HEK293 (cell line): Measurements from ENCODE around the gene AP1B1.

Experiments
- CTCF ChIA-PET: fragments of 350-600 bp; formaldehyde crosslinking; extraction: SDS; loops from one replicate; lab custom pipeline; 2021; ENCODE audit warnings: antibody characterized with exemption; lab: Yijun Ruan, JAX
- POLR2A ChIA-PET: fragments of 300-600 bp; formaldehyde crosslinking; extraction: SDS; loops from one replicate; lab custom pipeline; 2020; ENCODE audit warnings: antibody characterized with exemption, inconsistent platforms; lab: Yijun Ruan, JAX
- H3K27ac ChIP-seq: fragments of 200-500 bp; sonication (Bioruptor generic); 2 replicates; pipeline ENCODE4 v1.5.1; 2014; ENCODE audit warnings: low read depth, low read length, control low read depth, inconsistent platforms; ENCODE audit errors: extremely low read depth
- H3K36me3 ChIP-seq, 2 experiments: fragments of 200-500 bp in 1 of 2; sonication (Bioruptor generic) in 1 of 2; 1 replicate in 1 of 2; 2 replicates in 1 of 2; pipeline ENCODE4 v1.5.1; 2014 to 2017; ENCODE audit warnings: inconsistent platforms in 2 of 2, low read length in 2 of 2; ENCODE audit not compliant: control insufficient read depth in 2 of 2, insufficient read depth in 1 of 2
- H3K4me1 ChIP-seq: fragments of 200-500 bp; sonication (Bioruptor generic); 2 replicates; pipeline ENCODE4 v1.5.1; 2014; ENCODE audit warnings: mild to moderate bottlenecking, low read length, inconsistent platforms; ENCODE audit not compliant: control insufficient read depth, insufficient read depth
- H3K4me3 ChIP-seq: 2 replicates; pipeline ENCODE4 v1.5.1; 2011; ENCODE audit warnings: low read depth, mild to moderate bottlenecking, control low read depth, low read length, moderate library complexity
- H3K9me3 ChIP-seq: fragments of 200-500 bp; sonication (Bioruptor generic); 2 replicates; pipeline ENCODE4 v1.5.1; 2014; ENCODE audit warnings: low read depth, low read length, inconsistent platforms; ENCODE audit not compliant: control insufficient read depth, insufficient read depth
- FEZF1 ChIP-seq: fragments of 450-650 bp; formaldehyde crosslinking; IDR thresholded peaks from 2 replicates; pipeline ENCODE4 v1.5.1; 2016; ENCODE audit warnings: missing biosample characterization, missing genetic modification characterization
- GLI4 ChIP-seq: fragments of 450-650 bp; formaldehyde crosslinking; IDR thresholded peaks from 2 replicates; pipeline ENCODE4 v1.5.1; 2016; ENCODE audit warnings: missing biosample characterization, missing genetic modification characterization
- GLIS1 ChIP-seq: fragments of 450-650 bp; formaldehyde crosslinking; IDR thresholded peaks from 2 replicates; pipeline ENCODE4 v1.5.1; 2016; ENCODE audit warnings: missing biosample characterization, missing genetic modification characterization
- HIC1 ChIP-seq: fragments of 450-650 bp; formaldehyde crosslinking; IDR thresholded peaks from 2 replicates; pipeline ENCODE4 v1.5.1; 2016; ENCODE audit warnings: missing biosample characterization, missing genetic modification characterization
- SP3 ChIP-seq: fragments of 450-650 bp; formaldehyde crosslinking; IDR thresholded peaks from 2 replicates; pipeline ENCODE4 v1.5.1; 2016; ENCODE audit warnings: missing biosample characterization, missing genetic modification characterization
- TCF7L2 ChIP-seq: IDR thresholded peaks from 2 replicates; pipeline ENCODE4 v1.6.1; 2011; ENCODE audit warnings: low read depth, mild to moderate bottlenecking, inconsistent platforms, low read length, moderate library complexity, borderline replicate concordance
- ZBTB8A ChIP-seq: fragments of 450-650 bp; formaldehyde crosslinking; IDR thresholded peaks from 2 replicates; pipeline ENCODE4 v1.5.1; 2016; ENCODE audit warnings: missing biosample characterization, missing genetic modification characterization
- ZFP69B ChIP-seq: fragments of 450-650 bp; formaldehyde crosslinking; IDR thresholded peaks from 2 replicates; pipeline ENCODE4 v1.5.1; 2016; ENCODE audit warnings: missing biosample characterization, missing genetic modification characterization
- ZIC2 ChIP-seq: fragments of 450-650 bp; formaldehyde crosslinking; IDR thresholded peaks from 2 replicates; pipeline ENCODE4 v1.5.1; 2016; ENCODE audit warnings: missing biosample characterization, missing genetic modification characterization
- ZNF138 ChIP-seq: fragments of 450-650 bp; formaldehyde crosslinking; IDR thresholded peaks from 2 replicates; pipeline ENCODE4 v1.5.1; 2016; ENCODE audit warnings: missing biosample characterization, missing genetic modification characterization, borderline replicate concordance
- ZNF16 ChIP-seq: fragments of 450-650 bp; formaldehyde crosslinking; IDR thresholded peaks from 2 replicates; pipeline ENCODE4 v1.5.1; 2016; ENCODE audit warnings: low read depth, missing biosample characterization, missing genetic modification characterization
- ZNF2 ChIP-seq: fragments of 450-650 bp; formaldehyde crosslinking; IDR thresholded peaks from 2 replicates; pipeline ENCODE4 v1.5.1; 2016; ENCODE audit warnings: missing biosample characterization, missing genetic modification characterization
- ZNF202 ChIP-seq: fragments of 450-650 bp; formaldehyde crosslinking; IDR thresholded peaks from 2 replicates; pipeline ENCODE4 v1.5.1; 2016; ENCODE audit warnings: missing biosample characterization, missing genetic modification characterization, borderline replicate concordance
- ZNF266 ChIP-seq: fragments of 450-650 bp; formaldehyde crosslinking; IDR thresholded peaks from 2 replicates; pipeline ENCODE4 v1.5.1; 2016; ENCODE audit warnings: missing biosample characterization, missing genetic modification characterization, low read depth
- ZNF311 ChIP-seq: fragments of 450-650 bp; formaldehyde crosslinking; IDR thresholded peaks from 2 replicates; pipeline ENCODE4 v1.5.1; 2017; ENCODE audit warnings: missing biosample characterization, missing genetic modification characterization, borderline replicate concordance
- ZNF341 ChIP-seq: fragments of 450-650 bp; formaldehyde crosslinking; IDR thresholded peaks from 2 replicates; pipeline ENCODE4; 2016; ENCODE audit warnings: low read depth, missing biosample characterization, missing genetic modification characterization
- ZNF354C ChIP-seq: fragments of 450-650 bp; formaldehyde crosslinking; IDR thresholded peaks from 2 replicates; pipeline ENCODE4 v1.5.1; 2016; ENCODE audit warnings: missing biosample characterization, missing genetic modification characterization, low read depth, borderline replicate concordance
- ZNF488 ChIP-seq: fragments of 450-650 bp; formaldehyde crosslinking; IDR thresholded peaks from 2 replicates; pipeline ENCODE4 v1.5.1; 2016; ENCODE audit warnings: missing biosample characterization, missing genetic modification characterization
- ZNF501 ChIP-seq: fragments of 450-650 bp; formaldehyde crosslinking; IDR thresholded peaks from 2 replicates; pipeline ENCODE4 v1.5.1; 2016; ENCODE audit warnings: missing biosample characterization, missing genetic modification characterization
- ZNF513 ChIP-seq: fragments of 450-650 bp; IDR thresholded peaks from 2 replicates; pipeline ENCODE4 v1.5.1; 2018; ENCODE audit warnings: missing biosample characterization, missing genetic modification characterization
- ZNF530 ChIP-seq: fragments of 450-650 bp; formaldehyde crosslinking; IDR thresholded peaks from 2 replicates; pipeline ENCODE4 v1.5.1; 2016; ENCODE audit warnings: low read depth, missing biosample characterization, missing genetic modification characterization
- ZNF561 ChIP-seq: fragments of 450-650 bp; IDR thresholded peaks from 2 replicates; pipeline ENCODE4 v1.5.1; 2018; ENCODE audit warnings: missing biosample characterization, missing genetic modification characterization, borderline replicate concordance
- ZNF623 ChIP-seq: fragments of 450-650 bp; formaldehyde crosslinking; IDR thresholded peaks from 2 replicates; pipeline ENCODE4 v1.5.1; 2016; ENCODE audit warnings: missing biosample characterization, missing genetic modification characterization
- ZNF645 ChIP-seq: fragments of 450-650 bp; formaldehyde crosslinking; IDR thresholded peaks from 2 replicates; pipeline ENCODE4; 2016; ENCODE audit warnings: missing biosample characterization, missing genetic modification characterization
- ZNF660 ChIP-seq: fragments of 450-650 bp; IDR thresholded peaks from 2 replicates; pipeline ENCODE4 v1.5.1; 2018; ENCODE audit warnings: missing biosample characterization, mild to moderate bottlenecking, missing genetic modification characterization
- ZNF777 ChIP-seq: fragments of 450-650 bp; formaldehyde crosslinking; IDR thresholded peaks from 2 replicates; pipeline ENCODE4 v1.5.1; 2017; ENCODE audit warnings: missing biosample characterization, missing genetic modification characterization, borderline replicate concordance
- ZNF791 ChIP-seq: fragments of 450-650 bp; formaldehyde crosslinking; IDR thresholded peaks from 2 replicates; pipeline ENCODE4 v1.5.1; 2016; ENCODE audit warnings: missing biosample characterization, missing genetic modification characterization
- ZSCAN23 ChIP-seq: fragments of 450-650 bp; formaldehyde crosslinking; IDR thresholded peaks from 2 replicates; pipeline ENCODE4 v1.5.1; 2016; ENCODE audit warnings: missing biosample characterization, missing genetic modification characterization
- TF ChIP-seq, protein P1 (sequence below): fragments of 450-650 bp; formaldehyde crosslinking; IDR thresholded peaks from 2 replicates; pipeline ENCODE4 v1.5.1; 2017; ENCODE audit warnings: missing biosample characterization, missing genetic modification characterization
- TF ChIP-seq, protein P2 (sequence below): fragments of 450-650 bp; formaldehyde crosslinking; IDR thresholded peaks from 2 replicates; pipeline ENCODE4 v1.5.1; 2016; ENCODE audit warnings: missing biosample characterization, missing genetic modification characterization

The AP1B1 gene

GRCh38 chr22:29370537-29370936, 17.8 kb downstream of the AP1B1 start:
- no peaks in the 10 kb centered on the region for H3K9me3 ChIP-seq
- peaks cover 11 to 21% of the 10 kb centered on the region in 2 experiments; a peak in 2 of 3 replicates for H3K36me3 ChIP-seq
- no peak overlapping the region for H3K4me3 ChIP-seq
- CTCF ChIA-PET, result interaction anchor here (0.6 to 1.1 kb wide), 2 partner anchors 12 to 40 kb away, joined by 3 read pairs; no protein-coding TSS in a partner anchor
- TF ChIP-seq ZNF530 (tag by site-specific recombination) (no peak), ZNF561 (no peak), SP3 (no peak), GLIS1 (no peak), FEZF1 (tag by site-specific recombination) (no peak), ZNF138 (no peak), GLI4 (no peak), ZNF777 (tag by site-specific recombination) (no peak), HIC1 (tag by site-specific recombination) (no peak), ZNF202 (no peak), ZNF266 (tag by site-specific recombination) (no peak), ZNF623 (tag by site-specific recombination) (no peak), ZNF311 (tag by site-specific recombination) (no peak), ZBTB8A (no peak), ZNF513 (no peak), ZSCAN23 (no peak), ZNF2 (tag by site-specific recombination) (no peak)
- TF ChIP-seq, protein P1, sequence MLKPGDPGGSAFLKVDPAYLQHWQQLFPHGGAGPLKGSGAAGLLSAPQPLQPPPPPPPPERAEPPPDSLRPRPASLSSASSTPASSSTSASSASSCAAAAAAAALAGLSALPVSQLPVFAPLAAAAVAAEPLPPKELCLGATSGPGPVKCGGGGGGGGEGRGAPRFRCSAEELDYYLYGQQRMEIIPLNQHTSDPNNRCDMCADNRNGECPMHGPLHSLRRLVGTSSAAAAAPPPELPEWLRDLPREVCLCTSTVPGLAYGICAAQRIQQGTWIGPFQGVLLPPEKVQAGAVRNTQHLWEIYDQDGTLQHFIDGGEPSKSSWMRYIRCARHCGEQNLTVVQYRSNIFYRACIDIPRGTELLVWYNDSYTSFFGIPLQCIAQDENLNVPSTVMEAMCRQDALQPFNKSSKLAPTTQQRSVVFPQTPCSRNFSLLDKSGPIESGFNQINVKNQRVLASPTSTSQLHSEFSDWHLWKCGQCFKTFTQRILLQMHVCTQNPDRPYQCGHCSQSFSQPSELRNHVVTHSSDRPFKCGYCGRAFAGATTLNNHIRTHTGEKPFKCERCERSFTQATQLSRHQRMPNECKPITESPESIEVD (tag by site-specific recombination), result no peak
- H3K27ac ChIP-seq, result no peak overlapping the region
- POLR2A ChIA-PET, result interaction anchor here (1.3 kb wide), 1 partner anchor 18 kb away, joined by 7 read pairs; the partner anchor contains the start of gene AP1B1
- H3K4me1 ChIP-seq, result no peaks in the 10 kb centered on the region

GRCh38 chr22:29369460-29369859, 18.9 kb downstream of the AP1B1 start:
- CTCF ChIA-PET, result no interaction called here
- Histone ChIP-seq H3K4me3 (no peak overlapping the region), H3K27ac (no peak overlapping the region), H3K36me3 (peaks cover 7 to 18% of the 10 kb centered on the region in 2 experiments; a peak in 2 of 3 replicates), H3K4me1 (no peaks in the 10 kb centered on the region), H3K9me3 (no peaks in the 10 kb centered on the region)
- POLR2A ChIA-PET, result no interaction called here
- TF ChIP-seq, protein P2, sequence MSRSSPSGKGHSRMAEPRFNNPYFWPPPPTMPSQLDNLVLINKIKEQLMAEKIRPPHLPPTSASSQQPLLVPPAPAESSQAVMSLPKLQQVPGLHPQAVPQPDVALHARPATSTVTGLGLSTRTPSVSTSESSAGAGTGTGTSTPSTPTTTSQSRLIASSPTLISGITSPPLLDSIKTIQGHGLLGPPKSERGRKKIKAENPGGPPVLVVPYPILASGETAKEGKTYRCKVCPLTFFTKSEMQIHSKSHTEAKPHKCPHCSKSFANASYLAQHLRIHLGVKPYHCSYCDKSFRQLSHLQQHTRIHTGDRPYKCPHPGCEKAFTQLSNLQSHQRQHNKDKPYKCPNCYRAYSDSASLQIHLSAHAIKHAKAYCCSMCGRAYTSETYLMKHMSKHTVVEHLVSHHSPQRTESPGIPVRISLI (tag by site-specific recombination), result peak; percentile 92
- TF ChIP-seq ZIC2 (tag by site-specific recombination) (peak; percentile 93), ZNF791 (tag by site-specific recombination) (no peak), ZNF645 (tag by site-specific recombination) (no peak), ZNF16 (tag by site-specific recombination) (no peak), ZFP69B (tag by site-specific recombination) (peak; percentile 37; the same call in 1 of the 2 replicates), ZNF488 (no peak), ZNF341 (no peak), ZNF501 (tag by site-specific recombination) (no peak), ZNF660 (tag by site-specific recombination) (peak; percentile 76), ZNF354C (tag by site-specific recombination) (no peak), TCF7L2 (no peak)
